Psoas muscle (tissue), 8 donors: ENCODE measurements around the gene MASP2. TPM values are rescaled to one million over a fixed set of nuclear protein-coding genes. Genes with fewer than 3 reads are reported as not detected.

ENCODE experiments used
- ATAC-seq, 4 donors: fragments of 200-7000 bp; cut with Tn5 transposase; one replicate each; pipeline ENCODE4 v1.9.1; 2020; ENCODE audit warnings: moderate library complexity in 3 of 4, mild to moderate bottlenecking in 2 of 4
- DNase-seq, 2 donors: peaks; one replicate each; pipeline ENCODE4 v3.0.0-alpha.2; 2020
- H3K27ac ChIP-seq: fragments of 200-600 bp; one replicate; pipeline ENCODE4 v1.8.0; 2022
- H3K27me3 ChIP-seq, 3 donors: fragments of 200-600 bp in 1 of 3; one replicate each; pipeline versions ENCODE4 v1.6.1 to v1.8.0; 2013 to 2022; ENCODE audit warnings: low read length in 2 of 3, mild to moderate bottlenecking in 2 of 3, moderate library complexity in 1 of 3; ENCODE audit not compliant: insufficient read depth in 3 of 3
- H3K36me3 ChIP-seq, 2 donors: fragments of 200-600 bp in 1 of 2; one replicate each; pipeline versions ENCODE4 v1.6.1 to v1.8.0; 2013 to 2022; ENCODE audit warnings: low read depth in 1 of 2, mild to moderate bottlenecking in 1 of 2, moderate library complexity in 1 of 2; ENCODE audit not compliant: insufficient read depth in 1 of 2
- H3K4me1 ChIP-seq: fragments of 200-600 bp; one replicate; pipeline ENCODE4 v1.8.0; 2022
- H3K4me3 ChIP-seq: fragments of 200-600 bp; one replicate; pipeline ENCODE4 v1.8.0; 2022; ENCODE audit warnings: mild to moderate bottlenecking
- H3K9me3 ChIP-seq: fragments of 200-600 bp; one replicate; pipeline ENCODE4 v1.8.0; 2022
- WGBS, 3 donors: extraction: QIAGEN DNeasy Blood & Tissue Kit; methylation state at CpG; one replicate each; pipeline versions ENCODE4 v1.1.6 to v1.1.7; 2013; 5-methylcytosine and 5-hydroxymethylcytosine counted together
- intact Hi-C, 2 donors: fragments of 100-400 bp; cut with DNase I; formaldehyde crosslinking; loops; one replicate each; pipeline versions ENCODE4 v1.11.0 to v1.14.2; 2022
- polyA plus RNA-seq, 3 donors: library from polyadenylated mRNA; stranded (reverse); fragments of 200-250 nt; gene quantifications; one replicate each; pipeline ENCODE4 v1.2.3, GENCODE V29; 2013
- total RNA-seq, 4 donors: library from RNA; stranded (reverse); fragmentation: NEBNext Ultra II Directional in 2 of 4; extraction: Animal tissue kit (Norgen Biotek cat#: 25700) in 2 of 4; gene quantifications; one replicate each; pipeline versions ENCODE4 v1.2.1 to v1.2.4, GENCODE V29; 2021 to 2023
- TF ChIP-seq, protein P1 (sequence below): fragments of 200-600 bp; IDR thresholded peaks from one replicate; pipeline ENCODE4 v1.8.0; 2022; ENCODE audit warnings: antibody characterized with exemption
- donor health status: healthy with polysubstance abuse.
- donor health status: DM: no; HTN: no; CAD: no; lungs with moderate emphysema.
- donor health status: Bipolar disorder and iron deficiency.
- donor health status: healthy.
- donor health status: DM: yes; HTN: yes; CAD: no.
- donor health status: DM: no; HTN: no; CAD: no.
- donor health status: DM: no; HTN: no; CAD: no.
- donor health status: DM: yes; HTN: yes; CAD: no.

MASP2 gene
- total and polyA plus RNA-seq, 7 donors: 0.03 TPM; not detected in 6

GRCh38 chr1:11072216-11072917, 25.3 kb upstream of the MASP2 start:
- WGBS, 3 donors: 53 to 74% (median 58%) methylated on average over 13 of the region's 13 CpGs
- Histone ChIP-seq H3K27ac (no peak overlapping the region), H3K36me3 (peaks cover 10 to 99% of the 10 kb centered on the region in 2 donors), H3K27me3 (no peaks in the 10 kb centered on the region), H3K4me3 (no peak overlapping the region), H3K4me1 (no peaks in the 10 kb centered on the region), H3K9me3 (no peaks in the 10 kb centered on the region)
- TF ChIP-seq, protein P1, sequence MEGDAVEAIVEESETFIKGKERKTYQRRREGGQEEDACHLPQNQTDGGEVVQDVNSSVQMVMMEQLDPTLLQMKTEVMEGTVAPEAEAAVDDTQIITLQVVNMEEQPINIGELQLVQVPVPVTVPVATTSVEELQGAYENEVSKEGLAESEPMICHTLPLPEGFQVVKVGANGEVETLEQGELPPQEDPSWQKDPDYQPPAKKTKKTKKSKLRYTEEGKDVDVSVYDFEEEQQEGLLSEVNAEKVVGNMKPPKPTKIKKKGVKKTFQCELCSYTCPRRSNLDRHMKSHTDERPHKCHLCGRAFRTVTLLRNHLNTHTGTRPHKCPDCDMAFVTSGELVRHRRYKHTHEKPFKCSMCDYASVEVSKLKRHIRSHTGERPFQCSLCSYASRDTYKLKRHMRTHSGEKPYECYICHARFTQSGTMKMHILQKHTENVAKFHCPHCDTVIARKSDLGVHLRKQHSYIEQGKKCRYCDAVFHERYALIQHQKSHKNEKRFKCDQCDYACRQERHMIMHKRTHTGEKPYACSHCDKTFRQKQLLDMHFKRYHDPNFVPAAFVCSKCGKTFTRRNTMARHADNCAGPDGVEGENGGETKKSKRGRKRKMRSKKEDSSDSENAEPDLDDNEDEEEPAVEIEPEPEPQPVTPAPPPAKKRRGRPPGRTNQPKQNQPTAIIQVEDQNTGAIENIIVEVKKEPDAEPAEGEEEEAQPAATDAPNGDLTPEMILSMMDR: peak; percentile 16
- DNase-seq (peak in 1 of 2 donors; percentile 8), ATAC-seq (peak in 3 of 4 donors; percentile 54 to 61 (median 56))
- intact Hi-C loops: loop anchor here (5.0 kb wide), 2 partner anchors 35 kb away; no protein-coding TSS in a partner anchor

DNA sequence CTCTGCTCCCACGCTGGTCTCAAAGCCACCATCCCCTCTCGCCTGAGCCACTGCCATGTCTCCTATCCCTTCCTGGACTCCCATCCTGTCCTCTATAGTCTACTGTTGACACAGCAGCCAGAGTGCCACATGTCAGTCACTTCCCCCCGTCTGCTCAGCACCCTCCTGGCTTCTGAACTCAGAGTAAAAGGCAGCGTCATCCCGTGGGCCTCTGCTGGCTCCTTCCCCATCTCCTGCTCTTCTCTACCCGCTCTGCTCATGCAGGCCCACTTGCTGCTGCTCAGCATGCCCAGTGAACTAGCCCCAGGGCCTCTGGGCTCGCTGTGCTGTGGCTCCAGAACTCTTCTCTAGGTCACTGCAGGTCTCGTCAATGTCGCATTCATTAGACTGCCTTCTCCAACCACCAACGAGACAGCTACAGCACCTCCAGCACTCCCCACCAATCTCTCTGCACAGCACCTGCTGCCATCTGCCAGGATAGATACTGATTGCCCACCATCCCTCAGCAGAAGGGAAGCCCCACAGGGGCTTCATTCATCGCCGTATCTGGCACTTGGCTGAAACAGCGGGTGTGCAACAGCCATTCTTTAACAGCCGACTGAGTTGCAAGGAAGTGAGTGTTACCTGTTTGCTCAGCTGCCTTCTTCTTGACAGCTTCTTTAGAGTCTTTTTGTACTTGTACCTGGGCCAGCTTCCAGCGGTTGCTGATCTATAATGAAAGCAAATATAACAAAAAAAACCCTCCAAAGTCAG, 24.6 kb upstream of the MASP2 start:
- Histone ChIP-seq H3K4me3 (no peak overlapping the region), H3K27me3 (no peaks in the 10 kb centered on the region), H3K4me1 (no peaks in the 10 kb centered on the region), H3K36me3 (peaks cover 12 to 97% of the 10 kb centered on the region in 2 donors), H3K27ac (no peak overlapping the region), H3K9me3 (no peaks in the 10 kb centered on the region)
- TF ChIP-seq, protein P1: no peak
- WGBS, 3 donors: 73 to 86% (median 77%) methylated on average over 15 of the region's 15 CpGs
- DNase-seq: peak in 1 of 2 donors; percentile 28
- intact Hi-C loops: loop anchor here (5.0 kb wide), 2 partner anchors 34 to 36 kb away; no protein-coding TSS in a partner anchor
- ATAC-seq: peak in 1 of 4 donors; percentile 31

- H3K27ac ChIP-seq: no peak overlapping the region
- H3K27me3 ChIP-seq: no peaks in the 10 kb centered on the region
- no peak overlapping the region for H3K4me3 ChIP-seq
- H3K36me3 ChIP-seq: peaks cover 16 to 97% of the 10 kb centered on the region in 2 donors
- TF ChIP-seq, protein P1: no peak
- DNase-seq: peak in 1 of 2 donors; percentile 21
- H3K4me1 ChIP-seq: no peaks in the 10 kb centered on the region
- H3K9me3 ChIP-seq: no peaks in the 10 kb centered on the region
- intact Hi-C loops: loop anchor here (5.0 kb wide), 2 partner anchors 34 to 36 kb away; no protein-coding TSS in a partner anchor
- WGBS, 3 donors: 79 to 86% (median 79%) methylated on average over 11 of the region's 11 CpGs
- ATAC-seq: no peak
Observed at GRCh38 chr1:11070876-11071275, 23.8 kb upstream of the MASP2 start.

DNA sequence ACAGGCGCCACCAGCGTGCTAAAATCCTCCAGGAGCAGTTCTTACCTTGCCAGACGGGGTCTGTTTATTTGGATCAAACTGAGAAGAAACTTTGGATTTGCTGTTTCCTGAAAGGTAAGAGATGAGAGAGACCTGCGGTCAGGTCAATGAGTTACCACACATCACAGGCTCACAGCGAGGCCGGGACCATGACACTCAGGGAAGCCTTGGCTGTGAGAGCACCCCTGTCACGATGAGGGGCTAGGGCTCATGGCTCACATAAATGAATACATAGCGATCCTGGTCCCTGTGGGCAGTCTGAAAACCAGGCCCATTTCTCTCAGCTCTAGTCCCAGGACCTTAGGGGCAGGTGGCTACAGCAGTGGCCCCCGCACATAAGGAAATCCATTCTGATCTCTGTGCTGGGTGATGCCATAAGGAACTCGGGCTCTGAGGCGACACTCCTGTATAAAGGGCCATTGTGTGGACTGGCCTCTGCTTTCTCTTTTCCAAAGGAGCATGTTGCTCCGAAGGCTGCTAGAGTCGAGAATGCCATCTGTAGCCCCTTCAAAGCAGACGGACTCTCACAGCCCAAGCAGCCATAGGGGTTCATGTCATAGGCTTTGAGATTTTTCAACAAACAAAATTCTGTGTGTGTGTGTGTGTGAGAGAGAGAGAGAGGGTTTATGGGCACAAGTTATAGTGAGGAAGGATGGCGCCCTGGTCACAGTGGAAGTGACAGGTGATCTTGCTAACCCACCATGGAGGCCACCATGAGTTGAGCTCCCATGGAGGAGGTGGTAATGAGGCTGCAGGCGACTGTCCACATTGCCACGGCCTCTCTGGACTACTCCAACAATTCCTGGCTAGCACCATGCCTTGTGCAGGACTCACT, 21.8 kb upstream of the MASP2 start:
- 89 to 95% (median 90%) methylated on average over 17 of the region's 17 CpGs for WGBS, 3 donors
- DNase-seq (peak in 1 of 2 donors; percentile 24), ATAC-seq (no peak)
- Histone ChIP-seq H3K4me1 (no peaks in the 10 kb centered on the region), H3K9me3 (no peaks in the 10 kb centered on the region), H3K27ac (no peak overlapping the region), H3K36me3 (peaks cover 18 to 94% of the 10 kb centered on the region in 2 donors), H3K27me3 (no peaks in the 10 kb centered on the region), H3K4me3 (no peak overlapping the region)
- intact Hi-C loops: no loop called here
- TF ChIP-seq, protein P1: no peak
